ENCODE results near the gene TRIP12. TPM values are rescaled to one million over a fixed set of nuclear protein-coding genes. Genes with fewer than 3 reads are reported as not detected.

The TRIP12 gene
- total and polyA plus RNA-seq, 2 of the 8 experiments (the other 6 are each of a cell fraction or from before 2014, with no cell fraction given), result 23.1 to 174 TPM

DNA sequence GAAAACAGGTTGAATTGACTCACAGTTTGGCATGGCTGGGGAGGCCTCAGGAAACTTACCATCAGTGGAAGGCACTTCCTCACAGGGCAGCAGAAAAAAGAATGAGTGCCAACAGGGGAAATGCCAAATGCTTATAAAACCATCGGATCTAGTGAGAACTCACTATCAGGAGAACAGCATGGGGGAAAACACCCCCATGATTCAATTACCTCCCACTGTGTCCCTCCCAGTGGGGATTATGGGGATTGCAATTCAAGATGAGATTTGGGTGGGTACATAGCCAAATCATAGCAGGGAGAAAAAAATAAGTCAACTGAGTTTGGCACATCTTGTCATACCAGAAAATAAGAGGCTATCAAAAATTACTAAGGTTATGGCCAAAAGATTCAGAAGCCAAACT, 96.3 kb downstream of the TRIP12 start (continued):
- TF ChIP-seq, protein P1, sequence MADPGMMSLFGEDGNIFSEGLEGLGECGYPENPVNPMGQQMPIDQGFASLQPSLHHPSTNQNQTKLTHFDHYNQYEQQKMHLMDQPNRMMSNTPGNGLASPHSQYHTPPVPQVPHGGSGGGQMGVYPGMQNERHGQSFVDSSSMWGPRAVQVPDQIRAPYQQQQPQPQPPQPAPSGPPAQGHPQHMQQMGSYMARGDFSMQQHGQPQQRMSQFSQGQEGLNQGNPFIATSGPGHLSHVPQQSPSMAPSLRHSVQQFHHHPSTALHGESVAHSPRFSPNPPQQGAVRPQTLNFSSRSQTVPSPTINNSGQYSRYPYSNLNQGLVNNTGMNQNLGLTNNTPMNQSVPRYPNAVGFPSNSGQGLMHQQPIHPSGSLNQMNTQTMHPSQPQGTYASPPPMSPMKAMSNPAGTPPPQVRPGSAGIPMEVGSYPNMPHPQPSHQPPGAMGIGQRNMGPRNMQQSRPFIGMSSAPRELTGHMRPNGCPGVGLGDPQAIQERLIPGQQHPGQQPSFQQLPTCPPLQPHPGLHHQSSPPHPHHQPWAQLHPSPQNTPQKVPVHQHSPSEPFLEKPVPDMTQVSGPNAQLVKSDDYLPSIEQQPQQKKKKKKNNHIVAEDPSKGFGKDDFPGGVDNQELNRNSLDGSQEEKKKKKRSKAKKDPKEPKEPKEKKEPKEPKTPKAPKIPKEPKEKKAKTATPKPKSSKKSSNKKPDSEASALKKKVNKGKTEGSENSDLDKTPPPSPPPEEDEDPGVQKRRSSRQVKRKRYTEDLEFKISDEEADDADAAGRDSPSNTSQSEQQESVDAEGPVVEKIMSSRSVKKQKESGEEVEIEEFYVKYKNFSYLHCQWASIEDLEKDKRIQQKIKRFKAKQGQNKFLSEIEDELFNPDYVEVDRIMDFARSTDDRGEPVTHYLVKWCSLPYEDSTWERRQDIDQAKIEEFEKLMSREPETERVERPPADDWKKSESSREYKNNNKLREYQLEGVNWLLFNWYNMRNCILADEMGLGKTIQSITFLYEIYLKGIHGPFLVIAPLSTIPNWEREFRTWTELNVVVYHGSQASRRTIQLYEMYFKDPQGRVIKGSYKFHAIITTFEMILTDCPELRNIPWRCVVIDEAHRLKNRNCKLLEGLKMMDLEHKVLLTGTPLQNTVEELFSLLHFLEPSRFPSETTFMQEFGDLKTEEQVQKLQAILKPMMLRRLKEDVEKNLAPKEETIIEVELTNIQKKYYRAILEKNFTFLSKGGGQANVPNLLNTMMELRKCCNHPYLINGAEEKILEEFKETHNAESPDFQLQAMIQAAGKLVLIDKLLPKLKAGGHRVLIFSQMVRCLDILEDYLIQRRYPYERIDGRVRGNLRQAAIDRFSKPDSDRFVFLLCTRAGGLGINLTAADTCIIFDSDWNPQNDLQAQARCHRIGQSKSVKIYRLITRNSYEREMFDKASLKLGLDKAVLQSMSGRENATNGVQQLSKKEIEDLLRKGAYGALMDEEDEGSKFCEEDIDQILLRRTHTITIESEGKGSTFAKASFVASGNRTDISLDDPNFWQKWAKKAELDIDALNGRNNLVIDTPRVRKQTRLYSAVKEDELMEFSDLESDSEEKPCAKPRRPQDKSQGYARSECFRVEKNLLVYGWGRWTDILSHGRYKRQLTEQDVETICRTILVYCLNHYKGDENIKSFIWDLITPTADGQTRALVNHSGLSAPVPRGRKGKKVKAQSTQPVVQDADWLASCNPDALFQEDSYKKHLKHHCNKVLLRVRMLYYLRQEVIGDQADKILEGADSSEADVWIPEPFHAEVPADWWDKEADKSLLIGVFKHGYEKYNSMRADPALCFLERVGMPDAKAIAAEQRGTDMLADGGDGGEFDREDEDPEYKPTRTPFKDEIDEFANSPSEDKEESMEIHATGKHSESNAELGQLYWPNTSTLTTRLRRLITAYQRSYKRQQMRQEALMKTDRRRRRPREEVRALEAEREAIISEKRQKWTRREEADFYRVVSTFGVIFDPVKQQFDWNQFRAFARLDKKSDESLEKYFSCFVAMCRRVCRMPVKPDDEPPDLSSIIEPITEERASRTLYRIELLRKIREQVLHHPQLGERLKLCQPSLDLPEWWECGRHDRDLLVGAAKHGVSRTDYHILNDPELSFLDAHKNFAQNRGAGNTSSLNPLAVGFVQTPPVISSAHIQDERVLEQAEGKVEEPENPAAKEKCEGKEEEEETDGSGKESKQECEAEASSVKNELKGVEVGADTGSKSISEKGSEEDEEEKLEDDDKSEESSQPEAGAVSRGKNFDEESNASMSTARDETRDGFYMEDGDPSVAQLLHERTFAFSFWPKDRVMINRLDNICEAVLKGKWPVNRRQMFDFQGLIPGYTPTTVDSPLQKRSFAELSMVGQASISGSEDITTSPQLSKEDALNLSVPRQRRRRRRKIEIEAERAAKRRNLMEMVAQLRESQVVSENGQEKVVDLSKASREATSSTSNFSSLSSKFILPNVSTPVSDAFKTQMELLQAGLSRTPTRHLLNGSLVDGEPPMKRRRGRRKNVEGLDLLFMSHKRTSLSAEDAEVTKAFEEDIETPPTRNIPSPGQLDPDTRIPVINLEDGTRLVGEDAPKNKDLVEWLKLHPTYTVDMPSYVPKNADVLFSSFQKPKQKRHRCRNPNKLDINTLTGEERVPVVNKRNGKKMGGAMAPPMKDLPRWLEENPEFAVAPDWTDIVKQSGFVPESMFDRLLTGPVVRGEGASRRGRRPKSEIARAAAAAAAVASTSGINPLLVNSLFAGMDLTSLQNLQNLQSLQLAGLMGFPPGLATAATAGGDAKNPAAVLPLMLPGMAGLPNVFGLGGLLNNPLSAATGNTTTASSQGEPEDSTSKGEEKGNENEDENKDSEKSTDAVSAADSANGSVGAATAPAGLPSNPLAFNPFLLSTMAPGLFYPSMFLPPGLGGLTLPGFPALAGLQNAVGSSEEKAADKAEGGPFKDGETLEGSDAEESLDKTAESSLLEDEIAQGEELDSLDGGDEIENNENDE (IDR thresholded peaks at IDR 0.05; ENCODE audit: insufficient replicate concordance, low read length), result no peak
- TF ChIP-seq BRCA1 (IDR thresholded peaks at IDR 0.05; ENCODE audit: low read depth, low read length), result no peak
- TF ChIP-seq ASH2L (IDR thresholded peaks at IDR 0.05; ENCODE audit: low read length), result no peak
- no peak for TF ChIP-seq RAD21 (IDR thresholded peaks at IDR 0.05 in 1 of 2, conservative IDR thresholded peaks at IDR 0.05 in 1 of 2; ENCODE audit: low read depth in 2 of 2, low read length in 2 of 2)
- no peak for TF ChIP-seq RNF2 (IDR thresholded peaks at IDR 0.05; ENCODE audit: borderline replicate concordance, low read depth, low read length, missing control alignments, poor library complexity, severe bottlenecking)
- TF ChIP-seq CREB1 (IDR thresholded peaks at IDR 0.05), result no peak
- TF ChIP-seq RBBP5 (IDR thresholded peaks at IDR 0.05; ENCODE audit: borderline replicate concordance, low read depth, low read length), result no peak
